GM21737 (cell line): ENCODE results near the gene DENND2A.

Experiments
- ATAC-seq: cut with Tn5 transposase; IDR thresholded peaks from one replicate; pipeline ENCODE4 v1.9.1; 2021; ENCODE audit warnings: mild to moderate bottlenecking, moderate library complexity; ENCODE audit not compliant: unreplicated experiment

Gene DENND2A

DNA sequence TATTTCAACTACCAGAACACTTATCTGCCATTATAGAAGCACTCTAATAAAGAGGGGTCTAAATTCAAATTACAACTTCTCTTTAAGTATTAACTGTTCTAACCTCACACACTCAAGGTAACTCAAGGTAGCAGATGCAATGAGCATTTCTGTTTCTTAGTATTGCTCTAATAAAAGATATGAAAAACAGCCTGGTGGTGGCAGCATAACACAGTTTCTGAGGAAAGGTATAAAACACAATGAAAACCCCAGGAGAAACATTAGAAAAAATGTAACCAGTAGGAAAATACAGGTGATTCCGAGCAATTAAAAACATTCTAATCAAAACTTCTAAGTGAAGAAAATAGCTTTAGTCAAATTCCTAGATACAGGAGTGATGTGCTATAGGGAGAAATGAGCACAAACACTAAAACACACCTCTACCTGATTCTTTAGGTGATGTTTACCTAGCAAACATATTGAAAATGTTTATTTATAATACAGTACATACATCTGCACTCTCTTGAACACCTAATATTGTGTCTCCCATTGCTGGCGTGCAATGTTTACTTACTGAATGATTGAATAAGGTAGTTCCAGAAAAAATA, 164.8 kb downstream of the DENND2A start:
- ATAC-seq, result no peak
